IPS-20b (cell line): ENCODE results near the gene KDM4C.

ENCODE experiments used
- H3K27ac ChIP-seq: one replicate; pipeline ENCODE4 v1.5.1; 2013; ENCODE audit warnings: low read length
- H3K27me3 ChIP-seq: 2 replicates; pipeline ENCODE4 v1.6.1; 2013; ENCODE audit warnings: mild to moderate bottlenecking, low read length, inconsistent platforms; ENCODE audit not compliant: insufficient read depth
- H3K36me3 ChIP-seq: 2 replicates; pipeline ENCODE4 v1.6.1; 2013; ENCODE audit warnings: low read depth, mild to moderate bottlenecking, inconsistent platforms, low read length, moderate library complexity; ENCODE audit not compliant: insufficient read depth
- H3K4me1 ChIP-seq: 2 replicates; pipeline ENCODE4 v1.6.1; 2013; ENCODE audit warnings: mild to moderate bottlenecking, control low read depth, inconsistent platforms, low read length, moderate library complexity; ENCODE audit not compliant: insufficient read depth
- H3K4me3 ChIP-seq: 2 replicates; pipeline ENCODE4 v1.5.1; 2013; ENCODE audit warnings: mild to moderate bottlenecking, low read length, inconsistent platforms
- H3K9ac ChIP-seq: 2 replicates; pipeline ENCODE4 v1.6.1; 2013; ENCODE audit warnings: low read depth, mild to moderate bottlenecking, inconsistent platforms, low read length, moderate library complexity
- H3K9me3 ChIP-seq: 2 replicates; pipeline ENCODE4 v1.6.1; 2013; ENCODE audit warnings: mild to moderate bottlenecking, low read depth, low read length, inconsistent platforms; ENCODE audit not compliant: insufficient read depth

KDM4C gene

GRCh38 chr9:6909181-6909580 lies 151.4 kb downstream of the KDM4C start:
- no peak overlapping the region for H3K4me3 ChIP-seq
- no peaks in the 10 kb centered on the region for H3K36me3 ChIP-seq
- H3K9me3 ChIP-seq = no peaks in the 10 kb centered on the region
- H3K27me3 ChIP-seq = no peaks in the 10 kb centered on the region
- peaks cover 13% of the 10 kb centered on the region; the same call in 1 of the 2 replicates for H3K4me1 ChIP-seq
- no peak overlapping the region for H3K27ac ChIP-seq
- no peak overlapping the region for H3K9ac ChIP-seq

- Histone ChIP-seq H3K4me1 (peaks cover 13% of the 10 kb centered on the region; the same call in 1 of the 2 replicates), H3K9me3 (no peaks in the 10 kb centered on the region), H3K27me3 (no peaks in the 10 kb centered on the region), H3K27ac (no peak overlapping the region), H3K9ac (no peak overlapping the region), H3K36me3 (no peaks in the 10 kb centered on the region), H3K4me3 (no peak overlapping the region)
Measured at GRCh38 chr9:6910032-6910431, 152.3 kb downstream of the KDM4C start.

- Histone ChIP-seq H3K27ac (no peak overlapping the region), H3K4me1 (peaks cover 13% of the 10 kb centered on the region; the same call in 1 of the 2 replicates), H3K4me3 (no peak overlapping the region), H3K9me3 (no peaks in the 10 kb centered on the region), H3K9ac (no peak overlapping the region), H3K27me3 (no peaks in the 10 kb centered on the region), H3K36me3 (no peaks in the 10 kb centered on the region)
Measured at GRCh38 chr9:6910497-6910896, 152.7 kb downstream of the KDM4C start.

GRCh38 chr9:6911901-6912638 lies 154.3 kb downstream of the KDM4C start:
- Histone ChIP-seq H3K27me3 (no peaks in the 10 kb centered on the region), H3K9me3 (no peaks in the 10 kb centered on the region), H3K36me3 (no peaks in the 10 kb centered on the region), H3K27ac (no peak overlapping the region), H3K4me3 (no peak overlapping the region), H3K9ac (no peak overlapping the region), H3K4me1 (peaks cover 11% of the 10 kb centered on the region; the same call in 1 of the 2 replicates)

- H3K9ac ChIP-seq = no peak overlapping the region
- H3K4me1 ChIP-seq = no peaks in the 10 kb centered on the region; the same call in 1 of the 2 replicates
- no peaks in the 10 kb centered on the region for H3K9me3 ChIP-seq
- no peak overlapping the region for H3K27ac ChIP-seq
- no peaks in the 10 kb centered on the region for H3K27me3 ChIP-seq
- no peaks in the 10 kb centered on the region for H3K36me3 ChIP-seq
- H3K4me3 ChIP-seq = no peak overlapping the region
Measured at GRCh38 chr9:6915635-6916034, 157.9 kb downstream of the KDM4C start.

- Histone ChIP-seq H3K36me3 (no peaks in the 10 kb centered on the region), H3K9ac (no peak overlapping the region), H3K4me1 (no peaks in the 10 kb centered on the region; the same call in 1 of the 2 replicates), H3K27ac (no peak overlapping the region), H3K27me3 (no peaks in the 10 kb centered on the region), H3K4me3 (no peak overlapping the region), H3K9me3 (no peaks in the 10 kb centered on the region)
Measured at GRCh38 chr9:6917162-6917561, 159.4 kb downstream of the KDM4C start.

- no peaks in the 10 kb centered on the region for H3K27me3 ChIP-seq
- H3K4me1 ChIP-seq = no peaks in the 10 kb centered on the region; the same call in 1 of the 2 replicates
- no peak overlapping the region for H3K9ac ChIP-seq
- no peaks in the 10 kb centered on the region for H3K36me3 ChIP-seq
- no peak overlapping the region for H3K27ac ChIP-seq
- no peak overlapping the region for H3K4me3 ChIP-seq
- no peaks in the 10 kb centered on the region for H3K9me3 ChIP-seq
Measured at GRCh38 chr9:6920041-6920440, 162.3 kb downstream of the KDM4C start.

- Histone ChIP-seq H3K4me1 (no peaks in the 10 kb centered on the region), H3K36me3 (no peaks in the 10 kb centered on the region), H3K4me3 (no peak overlapping the region), H3K9ac (no peak overlapping the region), H3K9me3 (no peaks in the 10 kb centered on the region), H3K27me3 (no peaks in the 10 kb centered on the region), H3K27ac (no peak overlapping the region)
Measured at GRCh38 chr9:6921315-6921714, 163.5 kb downstream of the KDM4C start.

GRCh38 chr9:6922124-6922676 lies 164.4 kb downstream of the KDM4C start:
- Histone ChIP-seq H3K4me1 (no peaks in the 10 kb centered on the region), H3K9me3 (no peaks in the 10 kb centered on the region), H3K27ac (no peak overlapping the region), H3K27me3 (no peaks in the 10 kb centered on the region), H3K9ac (no peak overlapping the region), H3K4me3 (no peak overlapping the region), H3K36me3 (no peaks in the 10 kb centered on the region)

GRCh38 chr9:6922680-6923079 lies 164.9 kb downstream of the KDM4C start:
- H3K36me3 ChIP-seq = no peaks in the 10 kb centered on the region
- no peak overlapping the region for H3K4me3 ChIP-seq
- no peaks in the 10 kb centered on the region for H3K27me3 ChIP-seq
- H3K9ac ChIP-seq = no peak overlapping the region
- H3K27ac ChIP-seq = no peak overlapping the region
- H3K4me1 ChIP-seq = no peaks in the 10 kb centered on the region
- H3K9me3 ChIP-seq = no peaks in the 10 kb centered on the region

- H3K4me1 ChIP-seq = no peaks in the 10 kb centered on the region
- no peaks in the 10 kb centered on the region for H3K36me3 ChIP-seq
- no peaks in the 10 kb centered on the region for H3K27me3 ChIP-seq
- no peak overlapping the region for H3K27ac ChIP-seq
- no peaks in the 10 kb centered on the region for H3K9me3 ChIP-seq
- H3K9ac ChIP-seq = no peak overlapping the region
- H3K4me3 ChIP-seq = no peak overlapping the region
Measured at GRCh38 chr9:6923086-6923485, 165.3 kb downstream of the KDM4C start.

- Histone ChIP-seq H3K27me3 (no peaks in the 10 kb centered on the region), H3K36me3 (no peaks in the 10 kb centered on the region), H3K9ac (no peak overlapping the region), H3K27ac (no peak overlapping the region), H3K4me3 (no peak overlapping the region), H3K9me3 (no peaks in the 10 kb centered on the region), H3K4me1 (no peaks in the 10 kb centered on the region)
Measured at GRCh38 chr9:6924149-6924548, 166.4 kb downstream of the KDM4C start.
